Measurements from ENCODE around the gene OPA1.
"Not testable (repeated sequence)": the region's sequence is repeated elsewhere in the genome, so short reads cannot be mapped to it uniquely, and the experiment has no call there.

Gene OPA1

GRCh38 chr3:193589616-193590015 is 3.4 kb upstream of the OPA1 start:
- no peak for DNase-seq

- no peak for DNase-seq
Measured at GRCh38 chr3:193590088-193590856, 2.7 kb upstream of the OPA1 start.

GRCh38 chr3:193593668-193594030 is 641 bp downstream of the OPA1 start:
- peak; percentile 5 for DNase-seq

GRCh38 chr3:193594946-193595689 is 2.1 kb downstream of the OPA1 start:
- no peak for DNase-seq

GRCh38 chr3:193595939-193596487 is 3.0 kb downstream of the OPA1 start:
- DNase-seq: no peak

DNA sequence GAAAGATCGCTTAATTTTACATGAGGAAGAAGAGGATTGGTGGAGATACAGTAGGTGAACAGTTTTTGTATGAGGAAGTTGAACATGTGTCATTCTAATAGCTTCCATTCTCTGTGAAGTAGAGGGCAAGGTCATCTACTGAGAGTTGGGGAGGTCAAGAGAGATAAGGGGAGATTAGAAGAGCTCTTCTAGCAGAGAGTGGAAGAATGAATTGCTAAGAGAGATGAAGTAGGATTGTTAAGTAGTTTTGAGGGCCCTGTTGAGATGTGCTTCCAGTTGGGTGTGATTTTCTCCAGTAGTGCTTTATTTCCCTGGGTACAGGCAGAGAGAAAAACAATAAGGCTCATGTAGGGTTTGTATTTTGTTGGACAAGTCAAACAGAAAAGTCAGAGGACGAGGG is 5.2 kb downstream of the OPA1 start:
- no peak for DNase-seq

DNA sequence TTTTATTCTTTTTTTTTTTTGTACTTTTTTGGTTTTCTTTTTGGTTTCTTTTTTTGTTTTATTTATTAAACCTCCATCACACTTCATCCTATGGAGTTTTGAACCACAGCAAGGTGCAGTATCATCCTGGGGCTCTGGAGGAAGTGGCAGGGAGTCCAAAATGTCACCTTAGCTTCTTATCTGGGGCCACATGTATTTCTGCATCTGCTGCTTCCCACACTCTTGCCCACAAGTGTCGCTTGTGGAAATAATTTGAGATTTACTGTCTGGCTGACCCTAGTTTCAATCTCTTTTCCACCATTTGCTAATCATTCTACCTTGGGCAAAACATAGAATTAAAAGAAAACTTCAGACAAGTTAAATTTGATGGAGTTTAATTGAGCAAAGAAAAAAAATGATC is 6.4 kb downstream of the OPA1 start:
- DNase-seq: no peak

- peak; percentile 56 for DNase-seq
Measured at GRCh38 chr3:193605876-193606275, 12.9 kb downstream of the OPA1 start.

- DNase-seq: not testable (repeated sequence)
Measured at GRCh38 chr3:193606892-193607291, 13.9 kb downstream of the OPA1 start.

- not testable (repeated sequence) for DNase-seq
Measured at GRCh38 chr3:193610516-193610915, 17.5 kb downstream of the OPA1 start.

DNA sequence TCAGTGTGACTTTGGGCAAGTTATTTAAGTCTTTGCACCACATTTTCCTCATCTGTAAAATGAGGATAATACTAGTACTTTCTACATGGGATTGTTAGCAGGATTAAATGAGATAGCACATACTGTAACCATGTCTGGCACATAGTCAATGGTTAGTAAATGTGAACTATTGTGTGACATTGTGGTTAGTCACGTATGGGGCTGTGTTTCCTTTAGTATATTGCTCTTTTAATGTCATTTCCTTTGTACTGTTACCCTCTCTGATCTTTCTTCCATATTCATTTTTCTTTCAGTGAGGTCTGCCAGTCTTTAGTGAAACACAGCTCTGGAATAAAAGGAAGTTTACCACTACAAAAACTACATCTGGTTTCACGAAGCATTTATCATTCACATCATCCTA is 21.4 kb downstream of the OPA1 start:
- no peak for DNase-seq

DNA sequence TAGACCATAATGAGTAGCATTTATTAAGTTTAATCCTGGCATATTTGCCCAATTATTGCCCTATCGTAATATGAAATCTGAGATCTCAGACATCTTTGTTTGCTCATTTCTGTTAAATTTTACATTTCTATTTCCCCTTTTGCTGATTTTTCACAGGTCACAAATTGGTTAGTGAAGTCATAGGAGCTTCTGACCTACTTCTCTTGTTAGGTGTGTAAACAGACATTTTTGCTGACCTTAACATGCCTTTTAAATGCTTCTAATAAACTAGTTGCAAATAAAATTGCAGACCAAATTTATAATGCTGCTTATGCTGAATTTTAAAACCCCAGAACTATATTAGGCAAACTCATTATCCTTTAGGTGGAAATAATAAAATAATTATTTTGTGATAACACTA is 24.6 kb downstream of the OPA1 start:
- no peak for DNase-seq

GRCh38 chr3:193620057-193620456 is 27.0 kb downstream of the OPA1 start:
- no peak for DNase-seq

- no peak for DNase-seq
Measured at GRCh38 chr3:193620650-193621049, 27.6 kb downstream of the OPA1 start.

GRCh38 chr3:193621127-193621526 is 28.1 kb downstream of the OPA1 start:
- DNase-seq: no peak

DNA sequence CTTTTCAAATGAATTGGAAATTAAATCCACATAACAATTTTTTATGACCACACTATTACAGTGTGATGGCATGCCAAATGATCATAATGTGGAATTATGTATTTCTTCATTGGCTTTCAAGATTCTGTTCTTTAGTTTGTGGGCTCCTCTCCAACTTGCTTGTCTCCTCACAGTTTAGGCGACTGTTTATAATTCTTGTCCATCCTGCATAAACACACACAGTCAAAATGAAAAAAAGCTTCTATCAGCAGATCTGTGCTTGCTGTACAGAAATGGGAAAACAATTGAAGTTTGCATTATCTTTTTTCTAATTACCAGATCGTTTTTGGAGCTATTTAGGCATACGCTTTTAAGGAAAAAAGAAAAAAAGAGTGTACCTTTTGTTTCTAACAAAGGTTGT is 37.0 kb downstream of the OPA1 start:
- no peak for DNase-seq

DNA sequence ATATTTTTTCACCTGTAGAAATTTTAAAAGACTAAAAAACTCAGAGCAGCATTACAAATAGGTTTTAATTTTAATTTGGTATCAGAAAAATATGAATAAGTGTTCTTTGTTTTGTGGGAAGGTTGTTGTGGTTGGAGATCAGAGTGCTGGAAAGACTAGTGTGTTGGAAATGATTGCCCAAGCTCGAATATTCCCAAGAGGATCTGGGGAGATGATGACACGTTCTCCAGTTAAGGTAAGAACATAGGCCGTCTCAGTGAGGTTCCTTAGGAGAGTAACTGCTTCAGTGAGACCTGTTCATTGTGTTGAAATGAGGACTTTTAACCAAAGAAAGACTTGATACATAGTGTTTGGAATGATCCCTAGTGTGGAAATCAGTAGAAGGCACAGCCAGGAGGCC is 44.8 kb downstream of the OPA1 start:
- DNase-seq: no peak

DNA sequence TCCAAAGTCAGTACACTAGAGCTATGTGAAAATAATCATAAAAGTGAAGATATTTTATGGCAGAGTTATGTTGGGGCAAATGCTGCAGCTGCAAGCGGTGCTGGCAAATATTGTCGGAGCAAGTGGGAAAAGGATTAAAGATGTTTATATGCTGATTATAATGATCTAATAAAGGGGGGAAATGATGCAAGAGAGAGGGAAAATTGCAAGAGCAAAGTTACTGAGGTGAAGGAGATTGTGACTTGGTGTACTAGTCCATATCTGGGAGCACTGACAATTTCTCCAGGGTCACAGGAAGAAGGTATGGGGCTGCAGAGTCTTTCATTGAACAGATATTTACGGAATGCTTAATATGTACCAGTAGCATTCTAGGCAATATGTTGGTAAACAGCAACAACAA is 45.8 kb downstream of the OPA1 start:
- DNase-seq: no peak

- no peak for DNase-seq
Measured at GRCh38 chr3:193640165-193640715, 47.2 kb downstream of the OPA1 start.

DNA sequence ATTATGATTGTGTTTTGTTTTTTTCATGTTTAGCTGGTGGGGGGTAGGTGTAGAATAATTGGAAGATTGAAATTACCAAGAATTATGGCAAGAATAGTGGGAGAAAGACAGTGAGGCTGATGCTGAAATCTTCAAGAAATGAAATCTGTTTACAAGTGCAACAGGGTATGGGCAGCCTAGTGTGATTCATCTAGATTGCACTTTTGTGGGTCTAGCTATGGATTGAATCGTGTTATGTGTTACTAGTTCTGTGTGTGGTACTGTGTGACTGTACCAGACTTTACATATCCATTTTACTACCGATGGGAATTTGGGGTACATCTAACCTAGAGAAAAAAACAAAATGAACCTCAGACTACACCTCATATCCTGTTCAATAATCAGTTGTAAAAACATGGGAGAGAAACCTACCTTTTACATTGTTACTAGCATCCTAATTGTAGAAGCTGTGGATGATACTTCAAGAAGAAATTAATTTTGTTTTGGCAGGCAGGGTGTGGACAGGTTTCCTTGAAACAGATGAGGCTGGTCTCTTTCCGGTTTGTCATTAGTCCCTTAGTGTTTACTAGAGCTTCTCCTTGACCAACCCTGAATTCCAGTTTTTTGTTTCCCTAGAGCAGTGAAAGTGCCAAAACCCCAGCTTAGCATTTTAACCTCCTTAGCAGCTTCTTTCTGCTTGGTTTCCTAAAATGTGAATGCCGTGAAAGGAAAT is 47.9 kb downstream of the OPA1 start:
- DNase-seq: no peak

GRCh38 chr3:193641440-193641775 is 48.4 kb downstream of the OPA1 start:
- no peak for DNase-seq

GRCh38 chr3:193645806-193646205 is 52.8 kb downstream of the OPA1 start:
- DNase-seq: no peak

- DNase-seq: no peak
Measured at GRCh38 chr3:193648542-193649076, 55.6 kb downstream of the OPA1 start.

Measured in activated gamma-delta T cell treated with Interleukin-2 at 50 U/mL for 16 hours (primary cell).